Osteocyte (in vitro differentiated cells): ENCODE results near the gene KCNH1. TPM values are rescaled to one million over a fixed set of nuclear protein-coding genes. Genes with fewer than 3 reads are reported as not detected.

Experiments
- DNase-seq: peaks from one replicate; pipeline ENCODE4 v3.0.0; 2021; ENCODE audit warnings: mixed read lengths; ENCODE audit not compliant: unreplicated experiment; ENCODE audit errors: extremely low spot score
- H3K27ac Mint-ChIP-seq: one replicate; pipeline ENCODE4 v1.8.0; 2021; ENCODE audit warnings: mild to moderate bottlenecking, mixed read lengths; ENCODE audit not compliant: unreplicated experiment
- H3K27me3 Mint-ChIP-seq: one replicate; pipeline ENCODE4 v1.8.0; 2021; ENCODE audit warnings: mixed read lengths; ENCODE audit not compliant: unreplicated experiment
- H3K36me3 Mint-ChIP-seq: one replicate; pipeline ENCODE4 v1.8.0; 2021; ENCODE audit warnings: mixed read lengths; ENCODE audit not compliant: unreplicated experiment
- H3K4me1 Mint-ChIP-seq: one replicate; pipeline ENCODE4 v1.8.0; 2021; ENCODE audit warnings: mixed read lengths; ENCODE audit not compliant: unreplicated experiment
- H3K4me3 Mint-ChIP-seq: one replicate; pipeline ENCODE4 v1.8.0; 2021; ENCODE audit warnings: mild to moderate bottlenecking, moderate library complexity, mixed read lengths; ENCODE audit not compliant: unreplicated experiment
- H3K9me3 Mint-ChIP-seq: one replicate; pipeline ENCODE4 v1.8.0; 2021; ENCODE audit warnings: mixed read lengths; ENCODE audit not compliant: unreplicated experiment
- total RNA-seq: library from RNA; stranded (reverse); gene quantifications from 2 replicates; pipeline ENCODE4 v1.2.1, GENCODE V29; 2021
- TF ChIP-seq, protein P1 (sequence below): fragments of 200-600 bp; sonication (generic); IDR thresholded peaks from 2 replicates; pipeline ENCODE4 v1.5.0; 2021; ENCODE audit warnings: antibody characterized with exemption, mild to moderate bottlenecking, moderate library complexity

KCNH1 gene
- total RNA-seq, 1 donor from 2014 or later = 7.3 TPM

GRCh38 chr1:210700511-210700910 is 433.4 kb downstream of the KCNH1 start:
- peaks cover 12% of the 10 kb centered on the region for H3K9me3 Mint-ChIP-seq
- DNase-seq = no peak
- H3K4me1 Mint-ChIP-seq = no peaks in the 10 kb centered on the region
- H3K36me3 Mint-ChIP-seq = peaks cover 5% of the 10 kb centered on the region
- no peak overlapping the region for H3K4me3 Mint-ChIP-seq
- H3K27me3 Mint-ChIP-seq = no peaks in the 10 kb centered on the region
- TF ChIP-seq, protein P1, sequence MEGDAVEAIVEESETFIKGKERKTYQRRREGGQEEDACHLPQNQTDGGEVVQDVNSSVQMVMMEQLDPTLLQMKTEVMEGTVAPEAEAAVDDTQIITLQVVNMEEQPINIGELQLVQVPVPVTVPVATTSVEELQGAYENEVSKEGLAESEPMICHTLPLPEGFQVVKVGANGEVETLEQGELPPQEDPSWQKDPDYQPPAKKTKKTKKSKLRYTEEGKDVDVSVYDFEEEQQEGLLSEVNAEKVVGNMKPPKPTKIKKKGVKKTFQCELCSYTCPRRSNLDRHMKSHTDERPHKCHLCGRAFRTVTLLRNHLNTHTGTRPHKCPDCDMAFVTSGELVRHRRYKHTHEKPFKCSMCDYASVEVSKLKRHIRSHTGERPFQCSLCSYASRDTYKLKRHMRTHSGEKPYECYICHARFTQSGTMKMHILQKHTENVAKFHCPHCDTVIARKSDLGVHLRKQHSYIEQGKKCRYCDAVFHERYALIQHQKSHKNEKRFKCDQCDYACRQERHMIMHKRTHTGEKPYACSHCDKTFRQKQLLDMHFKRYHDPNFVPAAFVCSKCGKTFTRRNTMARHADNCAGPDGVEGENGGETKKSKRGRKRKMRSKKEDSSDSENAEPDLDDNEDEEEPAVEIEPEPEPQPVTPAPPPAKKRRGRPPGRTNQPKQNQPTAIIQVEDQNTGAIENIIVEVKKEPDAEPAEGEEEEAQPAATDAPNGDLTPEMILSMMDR = no peak
- no peak overlapping the region for H3K27ac Mint-ChIP-seq

GRCh38 chr1:210700083-210700482 is 433.9 kb downstream of the KCNH1 start:
- no peak overlapping the region for H3K27ac Mint-ChIP-seq
- peaks cover 12% of the 10 kb centered on the region for H3K9me3 Mint-ChIP-seq
- TF ChIP-seq, protein P1 = no peak
- H3K27me3 Mint-ChIP-seq = no peaks in the 10 kb centered on the region
- no peaks in the 10 kb centered on the region for H3K4me1 Mint-ChIP-seq
- H3K4me3 Mint-ChIP-seq = no peak overlapping the region
- peaks cover 5% of the 10 kb centered on the region for H3K36me3 Mint-ChIP-seq
- no peak for DNase-seq

DNA sequence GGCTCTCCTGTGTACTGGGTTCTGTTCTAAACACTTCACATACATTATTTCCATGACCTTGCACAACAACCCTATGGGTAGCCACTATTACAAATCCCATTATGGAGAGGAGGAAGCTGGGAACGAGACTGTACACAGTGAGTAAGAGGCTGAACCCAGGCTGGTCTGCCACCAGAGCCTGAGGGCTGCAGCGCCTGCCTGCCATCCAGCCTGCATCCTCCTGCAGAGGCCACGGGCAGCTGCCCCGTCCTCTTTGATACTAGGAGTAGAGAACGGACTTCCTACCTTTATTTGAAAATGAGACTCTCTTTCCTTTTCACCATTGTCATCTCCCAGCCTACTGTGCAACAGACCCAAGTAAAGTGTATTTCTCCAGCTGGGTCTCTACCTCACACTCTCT is 435.3 kb downstream of the KCNH1 start:
- Mint-ChIP-seq H3K4me1 (no peaks in the 10 kb centered on the region), H3K27ac (no peak overlapping the region), H3K36me3 (peaks cover 5% of the 10 kb centered on the region), H3K9me3 (peaks cover 12% of the 10 kb centered on the region), H3K27me3 (no peaks in the 10 kb centered on the region), H3K4me3 (no peak overlapping the region)
- no peak for DNase-seq
- TF ChIP-seq, protein P1 = no peak

DNA sequence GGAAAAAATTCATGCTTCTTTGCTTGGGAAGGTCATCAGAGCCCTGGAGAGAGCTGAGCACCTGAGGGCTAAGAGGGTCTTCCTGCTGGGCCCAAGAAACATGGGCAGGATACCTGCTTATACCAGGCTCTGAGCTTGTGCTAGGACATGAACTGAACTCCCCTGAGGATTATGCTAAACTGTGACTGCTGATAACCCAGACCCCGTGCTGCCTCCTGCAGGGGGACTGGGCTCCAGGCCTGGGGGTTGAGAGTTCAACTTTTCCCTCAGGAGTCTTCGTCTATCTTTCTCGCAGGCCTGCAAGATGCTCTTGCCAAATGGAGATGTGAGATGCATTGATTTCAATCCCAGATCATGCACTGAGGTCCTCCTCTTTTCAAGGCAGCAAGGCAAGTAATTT is 436.8 kb downstream of the KCNH1 start:
- Mint-ChIP-seq H3K4me3 (no peak overlapping the region), H3K27ac (no peak overlapping the region), H3K9me3 (peaks cover 9% of the 10 kb centered on the region), H3K27me3 (no peaks in the 10 kb centered on the region), H3K36me3 (peaks cover 5% of the 10 kb centered on the region), H3K4me1 (no peaks in the 10 kb centered on the region)
- DNase-seq = no peak
- TF ChIP-seq, protein P1 = no peak

GRCh38 chr1:210696709-210697108 is 437.2 kb downstream of the KCNH1 start:
- Mint-ChIP-seq H3K36me3 (peaks cover 3% of the 10 kb centered on the region), H3K27ac (no peak overlapping the region), H3K9me3 (peaks cover 4% of the 10 kb centered on the region), H3K4me1 (no peaks in the 10 kb centered on the region), H3K27me3 (no peaks in the 10 kb centered on the region), H3K4me3 (no peak overlapping the region)
- TF ChIP-seq, protein P1 = no peak
- no peak for DNase-seq
